GM12878 (cell line): Measurements from ENCODE around the gene MRPL53. TPM values are rescaled to one million over a fixed set of nuclear protein-coding genes. Genes with fewer than 3 reads are reported as not detected.

ENCODE experiments used
- ATF7 ChIP-seq: fragments of 450-650 bp; IDR thresholded peaks from 2 replicates; pipeline ENCODE4 v1.6.1; 2016; ENCODE audit warnings: low read depth, mild to moderate bottlenecking
- BMI1 ChIP-seq: fragments of 450-650 bp; IDR thresholded peaks from 2 replicates; pipeline ENCODE4 v1.6.1; 2016; ENCODE audit warnings: mild to moderate bottlenecking, moderate library complexity, borderline replicate concordance
- CEBPB ChIP-seq, 2 experiments: fragments of 150-350 bp in 1 of 2; IDR thresholded peaks; 2 replicates each; pipeline ENCODE4 v1.6.1; 2012 to 2014; ENCODE audit warnings: low read depth in 2 of 2, low read length in 2 of 2, borderline replicate concordance in 1 of 2, inconsistent platforms in 1 of 2
- CHD2 ChIP-seq: IDR thresholded peaks from 2 replicates; pipeline ENCODE4 v1.6.1; 2011; ENCODE audit warnings: low read depth, low read length, improper control_type of control experiment, borderline replicate concordance
- EGR1 ChIP-seq, 2 experiments: IDR thresholded peaks; 1 replicate in 1 of 2; 2 replicates in 1 of 2; pipeline ENCODE4 v1.6.1; 2011 to 2012; ENCODE audit warnings: low read depth in 2 of 2, low read length in 2 of 2, borderline replicate concordance in 1 of 2, mild to moderate bottlenecking in 1 of 2, moderate library complexity in 1 of 2
- ELK1 ChIP-seq: IDR thresholded peaks from 2 replicates; pipeline ENCODE4 v1.6.1; 2012; ENCODE audit warnings: low read depth, low read length, improper control_type of control experiment
- EP300 ChIP-seq, 2 experiments: fragments of 150-350 bp in 1 of 2; IDR thresholded peaks; 2 replicates each; pipeline ENCODE4 v1.6.1; 2011 to 2012; ENCODE audit warnings: low read depth in 2 of 2, low read length in 2 of 2, borderline replicate concordance in 1 of 2, improper control_type of control experiment in 1 of 2, inconsistent platforms in 1 of 2; ENCODE audit not compliant: control insufficient read depth in 1 of 2
- HDGF ChIP-seq: fragments of 450-650 bp; IDR thresholded peaks from 2 replicates; pipeline ENCODE4 v1.6.1; 2016; ENCODE audit warnings: antibody characterized with exemption
- IRF4 ChIP-seq: IDR thresholded peaks from 2 replicates; pipeline ENCODE4 v1.6.1; 2011; ENCODE audit warnings: low read depth, low read length
- KAT2A ChIP-seq: conservative IDR thresholded peaks from 2 replicates; pipeline ENCODE4 v1.6.1; 2011; ENCODE audit warnings: low read depth, low read length; ENCODE audit not compliant: control insufficient read depth
- NBN ChIP-seq: fragments of 450-650 bp; IDR thresholded peaks from 2 replicates; pipeline ENCODE4 v1.6.1; 2016
- RBBP5 ChIP-seq: fragments of 200-600 bp; sonication (generic); conservative IDR thresholded peaks from 2 replicates; pipeline ENCODE4 v1.6.1; 2016
- RUNX3 ChIP-seq: IDR thresholded peaks from 2 replicates; pipeline ENCODE4 v1.6.1; 2012; ENCODE audit warnings: low read length, inconsistent platforms
- SPI1 ChIP-seq: IDR thresholded peaks from 2 replicates; pipeline ENCODE4 v1.6.1; 2011; ENCODE audit warnings: low read depth, mild to moderate bottlenecking, low read length, moderate library complexity, borderline replicate concordance; ENCODE audit not compliant: insufficient read depth
- SREBF1 ChIP-seq: IDR thresholded peaks from 2 replicates; pipeline ENCODE4 v1.6.1; 2012; ENCODE audit warnings: mild to moderate bottlenecking, low read length
- STAT1 ChIP-seq: fragments of 450-650 bp; conservative IDR thresholded peaks from 2 replicates; pipeline ENCODE4 v1.6.1; 2014; ENCODE audit warnings: antibody characterized with exemption, mild to moderate bottlenecking
- SUZ12 ChIP-seq: fragments of 200-600 bp; sonication (generic); IDR thresholded peaks from one replicate; pipeline ENCODE4 v1.6.1; 2018; ENCODE audit warnings: antibody characterized with exemption, mild to moderate bottlenecking; ENCODE audit not compliant: unreplicated experiment
- WRNIP1 ChIP-seq: IDR thresholded peaks from 2 replicates; pipeline ENCODE4 v1.6.1; 2011; ENCODE audit warnings: low read depth, low read length, improper control_type of control experiment, borderline replicate concordance
- ZNF24 ChIP-seq: fragments of 450-650 bp; IDR thresholded peaks from 2 replicates; pipeline ENCODE4 v1.6.1; 2017; ENCODE audit warnings: antibody characterized with exemption, mild to moderate bottlenecking
- ZNF384 ChIP-seq: IDR thresholded peaks from 2 replicates; pipeline ENCODE4 v1.6.1; 2012; ENCODE audit warnings: low read depth, mild to moderate bottlenecking, low read length, improper control_type of control experiment, borderline replicate concordance
- polyA plus RNA-seq, 11 experiments: library from polyadenylated mRNA; depleted of rRNA in 4 of 11; unstranded in 6 of 11; stranded (reverse) in 5 of 11; fragments of >200 nt; fragmentation: Nextera tagmentation in 4 of 11; fragmentation: Illumina TruSeq in 1 of 11; extraction: Ambion mirVana in 4 of 11; extraction: Trizol in 1 of 11; gene quantifications; 1 replicate in 1 of 11; 2 replicates in 10 of 11; pipeline versions ENCODE4 v1.2.1 to v1.2.3, GENCODE V29; 2011 to 2016; ENCODE audit warnings: inconsistent platforms in 2 of 11, missing spikeins in 2 of 11, low read depth in 1 of 11
- total RNA-seq, 4 experiments: library from RNA; depleted of rRNA in 3 of 4; stranded (reverse); fragments of >200 nt in 3 of 4; fragmentation: Illumina TruSeq in 1 of 4; extraction: Trizol in 1 of 4; gene quantifications; 2 replicates each; pipeline versions ENCODE4 v1.2.1 to v1.2.3, GENCODE V29; 2013 to 2021
- TF ChIP-seq, protein P1 (sequence below): fragments of 450-650 bp; IDR thresholded peaks from 2 replicates; pipeline ENCODE4 v1.6.1; 2017; ENCODE audit warnings: mild to moderate bottlenecking, moderate library complexity
- TF ChIP-seq, protein P2 (sequence below): fragments of 150-350 bp; IDR thresholded peaks from 2 replicates; pipeline ENCODE4 v1.6.1; 2014; ENCODE audit warnings: mild to moderate bottlenecking, low read depth, low read length
- TF ChIP-seq, protein P3 (sequence below): IDR thresholded peaks from 2 replicates; pipeline ENCODE4 v1.6.1; 2012; ENCODE audit warnings: low read depth, low read length, improper control_type of control experiment

Gene MRPL53
- total and polyA plus RNA-seq, 10 of the 15 experiments (the other 5 are each of a cell fraction or from before 2014, with no cell fraction given), result 15.1 to 167 (median 80.9) TPM

- TF ChIP-seq STAT1 (no peak; the same call in 1 of the 2 replicates), SPI1 (no peak), BMI1 (peak; percentile 95), KAT2A (no peak), ELK1 (peak; percentile 90), SREBF1 (no peak), SUZ12 (no peak), CEBPB (IDR thresholded peaks at IDR 0.05; ENCODE audit: borderline replicate concordance in 1 of 2, low read depth in 2 of 2, low read length in 2 of 2) (no peak), EGR1 (IDR thresholded peaks at IDR 0.05; ENCODE audit: borderline replicate concordance in 1 of 2, low read depth in 2 of 2, low read length in 2 of 2) (peak in 1 of 2 experiments; percentile 44; a peak in 1 of 3 replicates), RBBP5 (no peak), ZNF24 (no peak), CHD2 (no peak), EP300 (IDR thresholded peaks at IDR 0.05; ENCODE audit: borderline replicate concordance in 1 of 2, control insufficient read depth in 1 of 2, low read depth in 2 of 2, low read length in 2 of 2) (no peak; a peak in 1 of 4 replicates), ATF7 (0 out of 2 replicates have a peak, but pooled peaks have one; percentile 36), RUNX3 (peak; percentile 58), NBN (peak; percentile 89; the same call in 1 of the 2 replicates), ZNF384 (no peak), HDGF (peak; percentile 91), IRF4 (no peak), WRNIP1 (no peak)
- TF ChIP-seq, protein P1, sequence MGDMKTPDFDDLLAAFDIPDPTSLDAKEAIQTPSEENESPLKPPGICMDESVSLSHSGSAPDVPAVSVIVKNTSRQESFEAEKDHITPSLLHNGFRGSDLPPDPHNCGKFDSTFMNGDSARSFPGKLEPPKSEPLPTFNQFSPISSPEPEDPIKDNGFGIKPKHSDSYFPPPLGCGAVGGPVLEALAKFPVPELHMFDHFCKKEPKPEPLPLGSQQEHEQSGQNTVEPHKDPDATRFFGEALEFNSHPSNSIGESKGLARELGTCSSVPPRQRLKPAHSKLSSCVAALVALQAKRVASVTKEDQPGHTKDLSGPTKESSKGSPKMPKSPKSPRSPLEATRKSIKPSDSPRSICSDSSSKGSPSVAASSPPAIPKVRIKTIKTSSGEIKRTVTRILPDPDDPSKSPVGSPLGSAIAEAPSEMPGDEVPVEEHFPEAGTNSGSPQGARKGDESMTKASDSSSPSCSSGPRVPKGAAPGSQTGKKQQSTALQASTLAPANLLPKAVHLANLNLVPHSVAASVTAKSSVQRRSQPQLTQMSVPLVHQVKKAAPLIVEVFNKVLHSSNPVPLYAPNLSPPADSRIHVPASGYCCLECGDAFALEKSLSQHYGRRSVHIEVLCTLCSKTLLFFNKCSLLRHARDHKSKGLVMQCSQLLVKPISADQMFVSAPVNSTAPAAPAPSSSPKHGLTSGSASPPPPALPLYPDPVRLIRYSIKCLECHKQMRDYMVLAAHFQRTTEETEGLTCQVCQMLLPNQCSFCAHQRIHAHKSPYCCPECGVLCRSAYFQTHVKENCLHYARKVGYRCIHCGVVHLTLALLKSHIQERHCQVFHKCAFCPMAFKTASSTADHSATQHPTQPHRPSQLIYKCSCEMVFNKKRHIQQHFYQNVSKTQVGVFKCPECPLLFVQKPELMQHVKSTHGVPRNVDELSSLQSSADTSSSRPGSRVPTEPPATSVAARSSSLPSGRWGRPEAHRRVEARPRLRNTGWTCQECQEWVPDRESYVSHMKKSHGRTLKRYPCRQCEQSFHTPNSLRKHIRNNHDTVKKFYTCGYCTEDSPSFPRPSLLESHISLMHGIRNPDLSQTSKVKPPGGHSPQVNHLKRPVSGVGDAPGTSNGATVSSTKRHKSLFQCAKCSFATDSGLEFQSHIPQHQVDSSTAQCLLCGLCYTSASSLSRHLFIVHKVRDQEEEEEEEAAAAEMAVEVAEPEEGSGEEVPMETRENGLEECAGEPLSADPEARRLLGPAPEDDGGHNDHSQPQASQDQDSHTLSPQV, result no peak
- TF ChIP-seq, protein P2, sequence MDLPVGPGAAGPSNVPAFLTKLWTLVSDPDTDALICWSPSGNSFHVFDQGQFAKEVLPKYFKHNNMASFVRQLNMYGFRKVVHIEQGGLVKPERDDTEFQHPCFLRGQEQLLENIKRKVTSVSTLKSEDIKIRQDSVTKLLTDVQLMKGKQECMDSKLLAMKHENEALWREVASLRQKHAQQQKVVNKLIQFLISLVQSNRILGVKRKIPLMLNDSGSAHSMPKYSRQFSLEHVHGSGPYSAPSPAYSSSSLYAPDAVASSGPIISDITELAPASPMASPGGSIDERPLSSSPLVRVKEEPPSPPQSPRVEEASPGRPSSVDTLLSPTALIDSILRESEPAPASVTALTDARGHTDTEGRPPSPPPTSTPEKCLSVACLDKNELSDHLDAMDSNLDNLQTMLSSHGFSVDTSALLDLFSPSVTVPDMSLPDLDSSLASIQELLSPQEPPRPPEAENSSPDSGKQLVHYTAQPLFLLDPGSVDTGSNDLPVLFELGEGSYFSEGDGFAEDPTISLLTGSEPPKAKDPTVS, result no peak
- TF ChIP-seq, protein P3, sequence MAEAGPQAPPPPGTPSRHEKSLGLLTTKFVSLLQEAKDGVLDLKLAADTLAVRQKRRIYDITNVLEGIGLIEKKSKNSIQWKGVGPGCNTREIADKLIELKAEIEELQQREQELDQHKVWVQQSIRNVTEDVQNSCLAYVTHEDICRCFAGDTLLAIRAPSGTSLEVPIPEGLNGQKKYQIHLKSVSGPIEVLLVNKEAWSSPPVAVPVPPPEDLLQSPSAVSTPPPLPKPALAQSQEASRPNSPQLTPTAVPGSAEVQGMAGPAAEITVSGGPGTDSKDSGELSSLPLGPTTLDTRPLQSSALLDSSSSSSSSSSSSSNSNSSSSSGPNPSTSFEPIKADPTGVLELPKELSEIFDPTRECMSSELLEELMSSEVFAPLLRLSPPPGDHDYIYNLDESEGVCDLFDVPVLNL, result no peak
Observed at GRCh38 chr2:74507145-74507925, 34.9 kb upstream of the MRPL53 start, which contains the start of gene PCGF1 (continued).
